ENCODE data around the gene NPM3. TPM values are rescaled to one million over a fixed set of nuclear protein-coding genes. Genes with fewer than 3 reads are reported as not detected.

The NPM3 gene
- total RNA-seq, 1 donor from 2014 or later, result 158 TPM

DNA sequence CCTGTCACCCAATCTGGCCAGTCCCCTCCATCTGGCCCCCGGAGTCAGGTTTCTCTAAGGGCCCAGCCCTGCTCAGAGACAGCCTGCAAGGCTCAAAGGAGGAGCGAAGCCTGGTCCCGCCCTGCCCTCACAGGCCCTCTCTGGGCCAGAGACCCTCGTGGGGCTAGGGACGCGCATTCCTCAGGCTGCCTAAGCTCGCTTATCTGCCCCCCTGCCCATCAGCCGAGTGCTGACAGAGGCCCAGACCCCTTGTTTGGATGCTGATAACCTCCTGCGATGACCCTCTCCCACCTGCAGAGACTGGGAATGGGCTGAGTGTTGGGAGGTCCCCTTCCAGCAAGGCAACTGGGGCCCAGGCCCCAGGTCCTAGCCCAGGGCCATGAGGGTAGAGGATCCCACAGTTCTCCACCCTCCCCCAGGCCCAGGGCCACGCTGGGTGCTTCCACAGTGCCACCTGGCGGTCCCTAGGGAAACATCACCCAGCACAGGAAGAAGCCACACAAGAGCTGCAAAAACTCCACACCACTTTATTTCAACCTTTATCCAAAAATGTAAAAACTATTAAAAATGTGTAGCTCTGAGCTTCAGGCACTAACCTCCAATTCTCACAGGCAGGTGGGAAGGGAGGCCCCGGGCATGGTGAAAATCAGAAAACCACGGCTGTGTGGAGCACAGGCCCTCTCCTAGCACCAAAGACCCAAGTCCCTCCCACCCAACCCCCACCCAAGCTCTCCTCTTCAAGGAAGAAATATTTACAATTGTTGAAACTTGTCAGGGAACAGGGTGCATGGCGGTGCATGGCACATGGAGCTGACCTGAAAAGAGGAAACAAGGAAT lies 2.2 kb downstream of the NPM3 start:
- DNase-seq (ENCODE audit: low read depth), result peak; percentile 48
- FAIRE-seq, result no peak
- TF ChIP-seq, protein P1, sequence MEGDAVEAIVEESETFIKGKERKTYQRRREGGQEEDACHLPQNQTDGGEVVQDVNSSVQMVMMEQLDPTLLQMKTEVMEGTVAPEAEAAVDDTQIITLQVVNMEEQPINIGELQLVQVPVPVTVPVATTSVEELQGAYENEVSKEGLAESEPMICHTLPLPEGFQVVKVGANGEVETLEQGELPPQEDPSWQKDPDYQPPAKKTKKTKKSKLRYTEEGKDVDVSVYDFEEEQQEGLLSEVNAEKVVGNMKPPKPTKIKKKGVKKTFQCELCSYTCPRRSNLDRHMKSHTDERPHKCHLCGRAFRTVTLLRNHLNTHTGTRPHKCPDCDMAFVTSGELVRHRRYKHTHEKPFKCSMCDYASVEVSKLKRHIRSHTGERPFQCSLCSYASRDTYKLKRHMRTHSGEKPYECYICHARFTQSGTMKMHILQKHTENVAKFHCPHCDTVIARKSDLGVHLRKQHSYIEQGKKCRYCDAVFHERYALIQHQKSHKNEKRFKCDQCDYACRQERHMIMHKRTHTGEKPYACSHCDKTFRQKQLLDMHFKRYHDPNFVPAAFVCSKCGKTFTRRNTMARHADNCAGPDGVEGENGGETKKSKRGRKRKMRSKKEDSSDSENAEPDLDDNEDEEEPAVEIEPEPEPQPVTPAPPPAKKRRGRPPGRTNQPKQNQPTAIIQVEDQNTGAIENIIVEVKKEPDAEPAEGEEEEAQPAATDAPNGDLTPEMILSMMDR (IDR thresholded peaks at IDR 0.05; ENCODE audit: insufficient read depth, low read length, severe bottlenecking), result peak; percentile 96
- Histone ChIP-seq H3K27me3 (ENCODE audit: control insufficient read depth, insufficient read depth, low read length) (peaks cover 7% of the 10 kb centered on the region), H3K4me3 (ENCODE audit: low read depth, low read length) (no peak overlapping the region), H3K36me3 (ENCODE audit: control insufficient read depth, insufficient read depth, low read length) (peaks cover 8% of the 10 kb centered on the region)

GRCh38 chr10:101780187-101780817 lies 2.9 kb downstream of the NPM3 start:
- TF ChIP-seq, protein P1 (IDR thresholded peaks at IDR 0.05; ENCODE audit: insufficient read depth, low read length, severe bottlenecking), result no peak
- FAIRE-seq (no peak), DNase-seq (ENCODE audit: low read depth) (no peak)
- Histone ChIP-seq H3K36me3 (ENCODE audit: control insufficient read depth, insufficient read depth, low read length) (peaks cover 5% of the 10 kb centered on the region), H3K27me3 (ENCODE audit: control insufficient read depth, insufficient read depth, low read length) (peaks cover 9% of the 10 kb centered on the region), H3K4me3 (ENCODE audit: low read depth, low read length) (peak overlapping the region; percentile 34)

- H3K4me3 ChIP-seq (ENCODE audit: low read depth, low read length), result peak overlapping the region; percentile 34
- no peak for FAIRE-seq
- DNase-seq (ENCODE audit: low read depth), result peak; percentile 33
- peaks cover 5% of the 10 kb centered on the region for H3K36me3 ChIP-seq (ENCODE audit: control insufficient read depth, insufficient read depth, low read length)
- TF ChIP-seq, protein P1 (IDR thresholded peaks at IDR 0.05; ENCODE audit: insufficient read depth, low read length, severe bottlenecking), result peak; percentile 95
- H3K27me3 ChIP-seq (ENCODE audit: control insufficient read depth, insufficient read depth, low read length), result peaks cover 15% of the 10 kb centered on the region
Measured at GRCh38 chr10:101779544-101780186, 3.6 kb downstream of the NPM3 start.

- Histone ChIP-seq H3K4me3 (ENCODE audit: low read depth, low read length) (peak overlapping the region; percentile 34), H3K27me3 (ENCODE audit: control insufficient read depth, insufficient read depth, low read length) (peaks cover 22% of the 10 kb centered on the region), H3K36me3 (ENCODE audit: control insufficient read depth, insufficient read depth, low read length) (peaks cover 5% of the 10 kb centered on the region)
- DNase-seq (ENCODE audit: low read depth) (peak; percentile 11), FAIRE-seq (no peak)
- TF ChIP-seq, protein P1 (IDR thresholded peaks at IDR 0.05; ENCODE audit: insufficient read depth, low read length, severe bottlenecking), result no peak
Measured at GRCh38 chr10:101778781-101779543, 4.3 kb downstream of the NPM3 start.

- FAIRE-seq (peak; percentile 28), DNase-seq (ENCODE audit: low read depth) (no peak)
- TF ChIP-seq, protein P1 (IDR thresholded peaks at IDR 0.05; ENCODE audit: insufficient read depth, low read length, severe bottlenecking), result no peak
- H3K4me3 ChIP-seq (ENCODE audit: low read depth, low read length), result no peak overlapping the region
- H3K27me3 ChIP-seq (ENCODE audit: control insufficient read depth, insufficient read depth, low read length), result peaks cover 27% of the 10 kb centered on the region
- peaks cover 5% of the 10 kb centered on the region for H3K36me3 ChIP-seq (ENCODE audit: control insufficient read depth, insufficient read depth, low read length)
Measured at GRCh38 chr10:101778151-101778780, 5.0 kb downstream of the NPM3 start.

Data from bronchial epithelial cell (primary cell).